Testis (tissue), 3 donors: ENCODE data around the gene UBE3B. TPM values are rescaled to one million over a fixed set of nuclear protein-coding genes. Genes with fewer than 3 reads are reported as not detected.
A peak's percentile ranks its signal among the peaks of the same experiment; 100 is the strongest.

Experiments
- DNase-seq: peaks from one replicate; pipeline ENCODE4 v3.0.0-alpha.2; 2019
- H3K27ac ChIP-seq, 2 donors: fragments of 200-600 bp; sonication (generic); one replicate each; pipeline ENCODE4 v1.5.1; 2019
- H3K27me3 ChIP-seq: fragments of 200-600 bp; sonication (generic); one replicate; pipeline ENCODE4 v1.5.1; 2019
- H3K36me3 ChIP-seq: fragments of 200-600 bp; sonication (generic); one replicate; pipeline ENCODE4 v1.5.1; 2017; ENCODE audit warnings: low read depth; ENCODE audit errors: missing control alignments
- H3K4me1 ChIP-seq: fragments of 200-600 bp; sonication (generic); one replicate; pipeline ENCODE4 v1.5.1; 2019
- H3K4me3 ChIP-seq, 2 donors: fragments of 200-600 bp; sonication (generic); one replicate each; pipeline ENCODE4 v1.5.1; 2017 to 2019
- H3K9me3 ChIP-seq: fragments of 200-600 bp; sonication (generic); one replicate; pipeline ENCODE4 v1.5.1; 2017
- CTCF ChIP-seq, 3 experiments: fragments of 450-650 bp in 2 of 3; fragments of 200-600 bp in 1 of 3; sonication (generic) in 1 of 3; IDR thresholded peaks; one replicate each; pipeline ENCODE4 v1.5.1; 2016 to 2019; ENCODE audit warnings: antibody characterized with exemption in 3 of 3, mild to moderate bottlenecking in 2 of 3, moderate library complexity in 1 of 3
- POLR2A ChIP-seq: fragments of 450-650 bp; IDR thresholded peaks from one replicate; pipeline ENCODE4 v1.6.1; 2017; ENCODE audit warnings: antibody characterized with exemption, mild to moderate bottlenecking, moderate library complexity
- WGBS, 2 donors: methylation state at CpG; one replicate each; pipeline ENCODE4 v1.1.5; 2018; 5-methylcytosine and 5-hydroxymethylcytosine counted together
- intact Hi-C: fragments of 100-400 bp; cut with DNase I; formaldehyde crosslinking; loops from one replicate; pipeline ENCODE4 v1.15.1; 2023; ENCODE audit warnings: low total_unique reads
- polyA plus RNA-seq: library from polyadenylated mRNA; stranded (reverse); fragments of 350-450 nt; fragmentation: Illumina TruSeq; extraction: RNeasy Lipid Tissue Mini Kit (QIAGEN cat#74804); gene quantifications from one replicate; pipeline ENCODE4 v1.2.3, GENCODE V29; 2014; ENCODE audit warnings: low read depth, low replicate concordance; ENCODE audit not compliant: insufficient read depth
- total RNA-seq, 2 donors: library from RNA; depleted of rRNA; stranded (reverse); fragments of >200 nt; gene quantifications; one replicate each; pipeline ENCODE4 v1.2.3, GENCODE V29; 2016

The UBE3B gene
- total and polyA plus RNA-seq, 3 donors from 2014 or later, result 38.1 to 66.8 (median 65.6) TPM

DNA sequence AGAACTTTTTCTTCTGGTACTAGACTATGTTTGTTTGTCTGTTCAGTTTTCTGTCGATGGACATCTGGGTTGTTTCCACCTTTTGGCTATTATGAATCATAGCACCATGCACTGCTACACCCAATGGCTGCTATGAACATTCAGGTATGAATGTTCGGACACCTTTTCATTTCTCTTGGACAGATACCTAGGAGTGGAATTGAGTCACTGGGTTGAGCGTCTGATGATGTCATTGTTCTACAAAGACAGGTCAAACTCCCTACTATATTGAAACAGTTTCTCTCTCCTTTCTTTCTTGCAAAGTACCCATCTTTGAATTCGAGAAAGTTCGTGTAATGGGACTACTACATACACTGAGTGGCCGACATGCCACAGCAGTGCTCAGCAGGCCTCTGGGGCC is 45.0 kb upstream of the UBE3B start:
- no peak for TF ChIP-seq CTCF (IDR thresholded peaks at IDR 0.05)
- TF ChIP-seq POLR2A, result no peak
- intact Hi-C loops, result no loop called here
- no peaks in the 10 kb centered on the region for H3K9me3 ChIP-seq
- H3K27me3 ChIP-seq, result no peaks in the 10 kb centered on the region
- H3K4me1 ChIP-seq, result no peaks in the 10 kb centered on the region
- H3K36me3 ChIP-seq, result no peaks in the 10 kb centered on the region
- WGBS, 2 donors, result 71 to 76% methylated on average over 6 of the region's 6 CpGs
- H3K4me3 ChIP-seq, result no peak overlapping the region
- H3K27ac ChIP-seq, result no peak overlapping the region
- no peak for DNase-seq

DNA sequence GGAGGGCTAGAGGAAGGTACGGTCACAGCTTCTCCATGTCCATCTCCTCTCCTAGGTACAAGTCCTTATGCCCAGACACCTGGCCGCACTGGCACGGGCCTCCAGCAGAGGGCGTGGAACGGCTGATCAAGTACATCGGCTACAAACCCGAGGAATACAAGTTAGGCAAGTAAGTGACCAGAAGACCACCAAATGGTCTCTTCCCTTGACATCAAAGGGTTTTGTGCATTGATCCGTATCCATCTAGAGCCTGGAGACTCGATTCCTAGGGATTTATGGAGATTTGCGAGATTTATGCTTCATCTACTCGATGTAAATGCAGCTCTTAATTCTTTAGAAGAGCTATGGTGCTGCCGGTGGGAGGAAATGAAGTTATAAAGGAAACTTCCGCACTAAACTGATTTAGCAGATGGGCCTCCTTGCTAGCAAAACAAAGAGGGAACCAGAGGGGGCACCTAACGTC is 44.6 kb upstream of the UBE3B start:
- 39 to 51% methylated on average over 14 of the region's 14 CpGs for WGBS, 2 donors
- H3K4me3 ChIP-seq, result no peak overlapping the region
- H3K27ac ChIP-seq, result no peak overlapping the region
- H3K4me1 ChIP-seq, result no peaks in the 10 kb centered on the region
- H3K36me3 ChIP-seq, result no peaks in the 10 kb centered on the region
- peak; percentile 26 to 68 (median 65) for TF ChIP-seq CTCF (IDR thresholded peaks at IDR 0.05)
- no peak for TF ChIP-seq POLR2A
- H3K27me3 ChIP-seq, result no peaks in the 10 kb centered on the region
- intact Hi-C loops, result no loop called here
- DNase-seq, result peak; percentile 91
- H3K9me3 ChIP-seq, result no peaks in the 10 kb centered on the region

- no peak overlapping the region for H3K4me3 ChIP-seq
- DNase-seq, result no peak
- H3K27me3 ChIP-seq, result no peaks in the 10 kb centered on the region
- H3K36me3 ChIP-seq, result no peaks in the 10 kb centered on the region
- no peak for TF ChIP-seq POLR2A
- TF ChIP-seq CTCF (IDR thresholded peaks at IDR 0.05), result peak in 2 of 3 experiments; percentile 10 to 12
- no peaks in the 10 kb centered on the region for H3K9me3 ChIP-seq
- intact Hi-C loops, result no loop called here
- WGBS, 2 donors, result 62 to 74% methylated on average over 4 of the region's 4 CpGs
- no peaks in the 10 kb centered on the region for H3K4me1 ChIP-seq
- H3K27ac ChIP-seq, result no peak overlapping the region
Observed at GRCh38 chr12:109433618-109434017, 43.8 kb upstream of the UBE3B start.

- H3K9me3 ChIP-seq, result no peaks in the 10 kb centered on the region
- no peak for TF ChIP-seq CTCF (IDR thresholded peaks at IDR 0.05)
- no peak for TF ChIP-seq POLR2A
- WGBS, 2 donors, result 88 to 91% methylated on average over 7 of the region's 7 CpGs
- intact Hi-C loops, result no loop called here
- H3K36me3 ChIP-seq, result no peaks in the 10 kb centered on the region
- DNase-seq, result no peak
- no peak overlapping the region for H3K27ac ChIP-seq
- H3K4me3 ChIP-seq, result no peak overlapping the region
- H3K27me3 ChIP-seq, result no peaks in the 10 kb centered on the region
- no peaks in the 10 kb centered on the region for H3K4me1 ChIP-seq
Observed at GRCh38 chr12:109434582-109434981, 42.9 kb upstream of the UBE3B start.

DNA sequence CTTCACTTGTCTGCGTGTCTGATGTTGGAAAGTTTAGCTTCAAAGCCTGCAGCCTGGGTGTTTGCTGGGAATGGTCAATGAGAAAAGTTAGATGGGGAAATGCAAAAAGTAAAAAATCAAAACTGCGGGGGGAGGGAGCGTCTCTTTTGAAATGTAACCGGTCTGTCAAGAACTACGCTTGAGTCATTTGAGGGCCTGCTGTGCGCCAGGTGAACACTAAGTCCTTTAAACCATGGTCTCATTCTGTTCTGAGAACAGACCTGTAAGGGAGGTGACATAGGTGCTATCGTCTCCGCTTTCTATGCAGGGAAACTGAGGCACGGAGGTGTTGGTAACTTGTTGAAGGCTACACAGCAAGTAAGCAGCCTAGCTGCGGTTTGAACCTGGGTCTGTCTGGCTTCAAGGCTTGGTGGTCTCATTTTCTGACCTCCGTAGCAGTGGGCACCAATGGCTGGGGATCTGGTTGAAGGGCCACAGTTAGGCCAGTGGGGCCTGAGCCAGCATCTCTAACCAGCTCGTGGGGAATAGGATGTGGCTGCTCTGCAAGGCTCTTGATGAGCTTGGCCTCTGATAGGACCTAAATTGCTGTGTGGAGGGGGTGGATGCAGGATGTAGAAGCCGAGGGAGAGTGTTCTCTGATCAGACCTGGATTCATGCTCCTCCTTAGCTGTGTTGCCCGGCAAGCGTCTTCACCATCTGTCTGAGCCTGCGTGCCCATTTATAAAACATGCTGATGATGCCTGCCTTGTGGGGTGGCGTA is 41.8 kb upstream of the UBE3B start:
- no peaks in the 10 kb centered on the region for H3K27me3 ChIP-seq
- no peak for TF ChIP-seq POLR2A
- no peaks in the 10 kb centered on the region for H3K36me3 ChIP-seq
- 88% methylated on average over 17 of the region's 17 CpGs for WGBS, 2 donors
- no peak overlapping the region for H3K4me3 ChIP-seq
- no peak overlapping the region for H3K27ac ChIP-seq
- intact Hi-C loops, result no loop called here
- no peak for DNase-seq
- no peaks in the 10 kb centered on the region for H3K9me3 ChIP-seq
- H3K4me1 ChIP-seq, result no peaks in the 10 kb centered on the region
